ENCODE measurements around the gene ITIH3. TPM values are rescaled to one million over a fixed set of nuclear protein-coding genes. Genes with fewer than 3 reads are reported as not detected.

The ITIH3 gene
- total RNA-seq, 4 donors from 2014 or later, result 0.83 to 3.2 (median 1.5) TPM

DNA sequence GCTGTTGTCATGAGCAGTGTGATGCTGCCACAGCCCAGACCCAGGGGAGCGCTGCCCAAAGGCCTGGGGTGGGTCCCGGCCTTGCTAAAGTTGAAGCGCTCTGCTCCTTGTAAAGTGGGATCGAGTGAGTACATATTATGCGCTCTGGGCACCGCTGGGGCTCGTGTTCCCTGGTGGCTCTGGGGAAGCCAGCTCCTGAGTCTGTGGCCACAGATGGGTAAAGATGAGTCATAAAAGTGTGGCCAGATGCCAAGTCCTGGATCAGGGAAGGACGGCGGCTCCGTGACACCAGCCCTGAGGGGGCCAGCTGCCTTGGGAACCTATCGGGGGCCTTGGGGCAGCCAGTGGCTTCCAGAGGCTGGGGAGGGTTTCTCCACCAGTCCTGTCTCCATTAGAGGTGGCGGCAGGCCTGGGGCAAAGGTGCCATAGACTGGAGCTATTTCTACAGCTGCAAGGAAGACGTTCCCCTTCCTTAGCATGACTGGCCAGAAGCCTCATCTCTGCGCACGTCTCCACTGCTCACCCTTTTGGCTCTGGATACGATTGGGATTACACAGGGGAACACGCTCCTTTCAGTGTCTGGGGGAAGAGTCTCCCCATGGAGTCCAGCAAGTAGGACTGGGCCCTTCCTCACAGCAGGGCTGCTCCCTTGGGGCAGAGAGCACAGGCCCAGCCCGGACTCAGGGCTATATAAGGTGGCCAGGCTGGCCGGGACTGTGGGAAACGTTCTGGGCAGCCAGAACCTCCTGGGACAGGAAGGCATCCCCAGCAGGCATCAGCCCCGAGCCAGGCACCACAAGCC is 37.1 kb downstream of the ITIH3 start:
- Histone ChIP-seq H3K36me3 (peaks cover 0 to 30% (median 8%) of the 10 kb centered on the region in 4 donors), H3K27ac (replicated peaks in 1 of 4) (peak overlapping the region; percentile 32 to 60 (median 54)), H3K4me3 (peak overlapping the region in 1 of 4 donors; percentile 10), H3K4me1 (peaks cover 31 to 47% (median 42%) of the 10 kb centered on the region in 4 donors), H3K27me3 (no peaks in the 10 kb centered on the region), H3K9me3 (no peaks in the 10 kb centered on the region)
- intact Hi-C loops (cut with DNase I), result no loop called here
- DNase-seq (ENCODE audit: extremely low spot score), result no peak
- 57% methylated on average over 11 of the region's 21 CpGs for WGBS
- TF ChIP-seq POLR2AphosphoS5 (IDR thresholded peaks at IDR 0.05) (peak in 1 of 2 donors; percentile 40), POLR2A (IDR thresholded peaks at IDR 0.05; ENCODE audit: low read depth) (no peak), EP300 (IDR thresholded peaks at IDR 0.05) (no peak)
- TF ChIP-seq, protein P1, sequence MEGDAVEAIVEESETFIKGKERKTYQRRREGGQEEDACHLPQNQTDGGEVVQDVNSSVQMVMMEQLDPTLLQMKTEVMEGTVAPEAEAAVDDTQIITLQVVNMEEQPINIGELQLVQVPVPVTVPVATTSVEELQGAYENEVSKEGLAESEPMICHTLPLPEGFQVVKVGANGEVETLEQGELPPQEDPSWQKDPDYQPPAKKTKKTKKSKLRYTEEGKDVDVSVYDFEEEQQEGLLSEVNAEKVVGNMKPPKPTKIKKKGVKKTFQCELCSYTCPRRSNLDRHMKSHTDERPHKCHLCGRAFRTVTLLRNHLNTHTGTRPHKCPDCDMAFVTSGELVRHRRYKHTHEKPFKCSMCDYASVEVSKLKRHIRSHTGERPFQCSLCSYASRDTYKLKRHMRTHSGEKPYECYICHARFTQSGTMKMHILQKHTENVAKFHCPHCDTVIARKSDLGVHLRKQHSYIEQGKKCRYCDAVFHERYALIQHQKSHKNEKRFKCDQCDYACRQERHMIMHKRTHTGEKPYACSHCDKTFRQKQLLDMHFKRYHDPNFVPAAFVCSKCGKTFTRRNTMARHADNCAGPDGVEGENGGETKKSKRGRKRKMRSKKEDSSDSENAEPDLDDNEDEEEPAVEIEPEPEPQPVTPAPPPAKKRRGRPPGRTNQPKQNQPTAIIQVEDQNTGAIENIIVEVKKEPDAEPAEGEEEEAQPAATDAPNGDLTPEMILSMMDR (IDR thresholded peaks at IDR 0.05), result no peak

DNA sequence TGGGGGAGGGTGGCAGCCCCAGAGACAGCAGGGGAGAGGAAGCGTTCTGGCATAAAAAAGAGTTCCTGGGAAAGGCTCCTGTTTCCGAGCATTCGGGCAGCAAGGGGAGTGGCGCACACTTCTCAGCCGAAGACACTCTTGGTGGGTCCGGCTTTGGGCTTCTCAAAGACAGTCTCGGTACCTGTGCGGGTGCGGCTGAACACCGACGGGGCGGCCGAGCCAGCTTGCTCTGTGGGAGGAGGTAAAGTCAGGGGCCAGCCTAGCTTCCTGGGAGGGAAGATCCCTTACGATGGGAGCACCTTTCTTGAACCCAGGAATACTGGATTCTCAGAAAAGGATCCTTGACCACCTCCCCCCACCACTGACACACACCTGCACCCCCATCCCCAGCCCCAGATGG is 38.6 kb downstream of the ITIH3 start:
- Histone ChIP-seq H3K9me3 (no peaks in the 10 kb centered on the region), H3K4me1 (peaks cover 34 to 47% (median 42%) of the 10 kb centered on the region in 4 donors), H3K27me3 (no peaks in the 10 kb centered on the region), H3K4me3 (no peak overlapping the region), H3K27ac (replicated peaks in 1 of 4) (no peak overlapping the region), H3K36me3 (peaks cover 0 to 38% (median 8%) of the 10 kb centered on the region in 4 donors)
- WGBS, result 88% methylated on average over 14 of the region's 14 CpGs
- DNase-seq (ENCODE audit: extremely low spot score), result no peak
- intact Hi-C loops (cut with DNase I), result no loop called here
- TF ChIP-seq, protein P1 (IDR thresholded peaks at IDR 0.05), result no peak
- TF ChIP-seq POLR2A (IDR thresholded peaks at IDR 0.05; ENCODE audit: low read depth) (no peak), EP300 (IDR thresholded peaks at IDR 0.05) (no peak), POLR2AphosphoS5 (IDR thresholded peaks at IDR 0.05) (no peak)

DNA sequence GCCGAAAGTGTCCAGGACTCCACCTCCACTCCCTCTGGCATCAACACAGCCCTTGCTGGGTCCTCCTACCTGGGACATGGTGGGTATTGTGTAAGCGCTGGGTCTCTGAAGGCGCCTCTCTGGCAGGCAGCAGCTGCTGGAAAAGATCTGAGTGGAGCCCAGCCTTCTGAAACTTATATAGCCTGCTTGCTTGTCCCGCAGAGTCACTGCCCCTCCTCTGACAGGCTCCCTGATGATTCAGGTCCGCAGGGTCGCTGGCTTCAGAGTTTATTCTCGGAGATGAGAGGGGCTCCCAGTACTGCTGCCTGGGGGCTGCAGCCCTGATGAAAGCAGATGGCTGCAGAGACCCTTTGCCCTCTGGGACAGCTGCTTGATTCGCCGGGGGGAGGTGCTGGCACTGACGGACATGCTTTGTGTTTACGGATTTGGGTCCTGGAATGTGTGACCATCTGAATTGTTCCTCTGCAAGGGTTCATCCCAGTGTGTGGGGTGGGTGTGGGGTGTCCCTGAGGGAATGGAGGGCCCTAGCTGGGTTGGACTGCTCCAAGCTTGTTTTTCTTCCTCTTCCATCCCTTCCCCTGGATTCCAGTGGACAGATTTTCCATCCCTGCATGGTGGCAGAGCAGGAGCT is 40.4 kb downstream of the ITIH3 start, which contains the start of gene MUSTN1:
Gene MUSTN1, minus strand, starts transcription at position 149 of the 631 bp plus-strand sequence. Its CDS starts 71 bp downstream, at position 78.
- peak within 1 kb of the TSS; percentile 54 to 67 (median 66) for H3K27ac ChIP-seq (replicated peaks in 1 of 4)
- WGBS, result 40% methylated on average over 1 of the region's 11 CpGs
- no peaks in the 10 kb centered on the region for H3K9me3 ChIP-seq
- DNase-seq (ENCODE audit: extremely low spot score), result no peak
- peak within 1 kb of the TSS; percentile 21 to 47 (median 26) for H3K4me3 ChIP-seq
- peaks cover 34 to 47% (median 42%) of the 10 kb centered on the region in 4 donors for H3K4me1 ChIP-seq
- intact Hi-C loops (cut with DNase I), result no loop called here
- no peaks in the 10 kb centered on the region for H3K27me3 ChIP-seq
- TF ChIP-seq, protein P1 (IDR thresholded peaks at IDR 0.05), result no peak
- TF ChIP-seq POLR2A (IDR thresholded peaks at IDR 0.05; ENCODE audit: low read depth), result peak; percentile 11
- peak; percentile 41 to 67 for TF ChIP-seq POLR2AphosphoS5 (IDR thresholded peaks at IDR 0.05)
- H3K36me3 ChIP-seq, result peaks cover 0 to 48% (median 16%) of the 10 kb centered on the region in 4 donors

DNA sequence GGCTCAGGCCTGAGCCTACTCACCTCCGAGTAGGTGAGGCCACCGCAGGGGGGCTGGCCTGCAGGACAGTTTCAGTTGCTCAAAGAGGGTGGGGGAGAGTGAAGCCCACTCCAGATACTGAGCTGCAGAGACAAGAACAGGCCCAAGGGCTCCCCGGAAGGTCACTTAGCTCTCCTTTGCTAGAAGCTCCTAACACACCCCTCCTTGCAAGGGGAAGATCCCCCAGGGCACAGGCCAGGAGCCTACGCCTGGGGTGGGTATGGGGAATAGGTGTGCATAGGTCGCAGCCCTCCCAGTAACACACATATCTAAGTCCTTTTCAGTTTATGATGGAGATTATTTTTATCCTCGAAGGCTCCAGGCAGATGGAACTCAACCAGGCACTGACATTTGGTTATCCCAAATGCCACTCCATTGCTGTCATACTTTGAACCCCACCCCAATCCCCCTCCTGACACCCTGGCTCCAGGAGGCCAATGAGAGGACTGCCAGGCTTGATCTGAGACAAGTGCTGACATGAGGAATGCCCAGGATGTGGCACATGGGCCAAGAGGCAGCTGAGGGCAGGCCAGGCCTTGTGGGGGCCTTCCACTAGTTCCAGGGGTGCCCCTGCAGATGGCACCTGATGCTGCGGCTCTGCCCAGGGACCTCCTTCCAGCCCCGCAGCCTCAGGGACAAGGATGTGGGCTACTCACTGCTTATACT is 41.3 kb downstream of the ITIH3 start:
- Histone ChIP-seq H3K4me3 (peak overlapping the region in 2 of 4 donors; percentile 10 to 21), H3K36me3 (peaks cover 0 to 57% (median 23%) of the 10 kb centered on the region in 4 donors), H3K4me1 (peaks cover 35 to 46% (median 42%) of the 10 kb centered on the region in 4 donors), H3K9me3 (no peaks in the 10 kb centered on the region), H3K27ac (replicated peaks in 1 of 4) (peak overlapping the region; percentile 54 to 67 (median 66)), H3K27me3 (no peaks in the 10 kb centered on the region)
- TF ChIP-seq, protein P1 (IDR thresholded peaks at IDR 0.05), result no peak
- no peak for TF ChIP-seq POLR2AphosphoS5 (IDR thresholded peaks at IDR 0.05)
- no peak for TF ChIP-seq POLR2A (IDR thresholded peaks at IDR 0.05; ENCODE audit: low read depth)
- no peak for TF ChIP-seq EP300 (IDR thresholded peaks at IDR 0.05)
- 84% methylated on average over 5 of the region's 8 CpGs for WGBS
- intact Hi-C loops (cut with DNase I), result no loop called here
- DNase-seq (ENCODE audit: extremely low spot score), result no peak

Data from esophagus muscularis mucosa (tissue), 4 donors.